Testis (tissue), 2 donors: ENCODE results near the gene STRN4.

Experiments used
- POLR2A ChIP-seq: fragments of 450-650 bp; IDR thresholded peaks from one replicate; pipeline ENCODE4 v1.6.1; 2017; ENCODE audit warnings: antibody characterized with exemption, mild to moderate bottlenecking, moderate library complexity
- TF ChIP-seq, protein P1 (sequence below), 3 experiments: fragments of 450-650 bp in 2 of 3; fragments of 200-600 bp in 1 of 3; sonication (generic) in 1 of 3; IDR thresholded peaks; one replicate each; pipeline ENCODE4 v1.5.1; 2016 to 2019; ENCODE audit warnings: antibody characterized with exemption in 3 of 3, mild to moderate bottlenecking in 2 of 3, moderate library complexity in 1 of 3

DNA sequence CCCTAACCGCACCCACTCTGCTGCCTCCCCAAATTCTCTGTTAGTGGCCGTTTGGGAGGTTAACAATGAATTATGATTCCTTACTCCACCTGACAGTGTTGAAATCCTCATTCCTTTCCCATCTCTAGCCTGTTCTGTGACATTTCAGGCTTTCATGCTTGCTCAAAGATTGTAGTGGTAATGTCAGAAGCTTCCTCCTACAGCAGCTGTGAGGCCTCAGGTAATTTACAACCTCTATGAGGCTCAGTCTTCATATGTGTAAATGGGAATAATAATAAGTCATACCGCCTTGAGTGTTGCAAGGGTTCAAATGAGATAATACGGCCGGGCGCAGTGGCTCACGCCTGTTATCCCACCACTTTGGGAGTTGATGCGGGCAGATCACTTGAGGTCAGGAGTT lies 43.1 kb upstream of the STRN4 start:
- TF ChIP-seq POLR2A, result no peak
- TF ChIP-seq, protein P1, sequence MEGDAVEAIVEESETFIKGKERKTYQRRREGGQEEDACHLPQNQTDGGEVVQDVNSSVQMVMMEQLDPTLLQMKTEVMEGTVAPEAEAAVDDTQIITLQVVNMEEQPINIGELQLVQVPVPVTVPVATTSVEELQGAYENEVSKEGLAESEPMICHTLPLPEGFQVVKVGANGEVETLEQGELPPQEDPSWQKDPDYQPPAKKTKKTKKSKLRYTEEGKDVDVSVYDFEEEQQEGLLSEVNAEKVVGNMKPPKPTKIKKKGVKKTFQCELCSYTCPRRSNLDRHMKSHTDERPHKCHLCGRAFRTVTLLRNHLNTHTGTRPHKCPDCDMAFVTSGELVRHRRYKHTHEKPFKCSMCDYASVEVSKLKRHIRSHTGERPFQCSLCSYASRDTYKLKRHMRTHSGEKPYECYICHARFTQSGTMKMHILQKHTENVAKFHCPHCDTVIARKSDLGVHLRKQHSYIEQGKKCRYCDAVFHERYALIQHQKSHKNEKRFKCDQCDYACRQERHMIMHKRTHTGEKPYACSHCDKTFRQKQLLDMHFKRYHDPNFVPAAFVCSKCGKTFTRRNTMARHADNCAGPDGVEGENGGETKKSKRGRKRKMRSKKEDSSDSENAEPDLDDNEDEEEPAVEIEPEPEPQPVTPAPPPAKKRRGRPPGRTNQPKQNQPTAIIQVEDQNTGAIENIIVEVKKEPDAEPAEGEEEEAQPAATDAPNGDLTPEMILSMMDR (IDR thresholded peaks at IDR 0.05), result no peak
